ENCODE results near the gene AZU1. TPM values are rescaled to one million over a fixed set of nuclear protein-coding genes. Genes with fewer than 3 reads are reported as not detected.
A peak's percentile ranks its signal among the peaks of the same experiment; 100 is the strongest.
"Not testable (repeated sequence)": the region's sequence is repeated elsewhere in the genome, so short reads cannot be mapped to it uniquely, and the experiment has no call there.

The AZU1 gene
- total and polyA plus RNA-seq, 2 of the 8 experiments (the other 6 are each of a cell fraction or from before 2014, with no cell fraction given), result 0.80 to 1.3 TPM

- H2AFZ ChIP-seq (ENCODE audit: low read length); H3K36me3 ChIP-seq (ENCODE audit: control insufficient read depth in 2 of 4, insufficient read depth in 4 of 4, low read length in 3 of 4); H2BK5ac ChIP-seq (ENCODE audit: low read depth, low read length); H3K56ac ChIP-seq (replicated peaks; ENCODE audit: insufficient read length, low read depth, low read length); H2BK12ac ChIP-seq (ENCODE audit: low read depth, low read length); H2BK15ac ChIP-seq (ENCODE audit: low read length); H4K8ac ChIP-seq (ENCODE audit: extremely low read depth, insufficient read depth, low read length); H3K9me3 ChIP-seq (ENCODE audit: insufficient read depth in 2 of 2, low read depth in 1 of 2, low read length in 1 of 2); H3K14ac ChIP-seq (ENCODE audit: insufficient read length); FAIRE-seq; H3K23ac ChIP-seq (ENCODE audit: insufficient read length); H3K27ac ChIP-seq (ENCODE audit: low read depth, low read length); H2BK120ac ChIP-seq (replicated peaks; ENCODE audit: low read depth, low read length); H3K4ac ChIP-seq (replicated peaks; ENCODE audit: insufficient read length, low read depth, low read length); H2BK20ac ChIP-seq (ENCODE audit: low read length); H3K79me1 ChIP-seq (ENCODE audit: low read depth, low read length); H4K5ac ChIP-seq (ENCODE audit: insufficient read length, low read depth, low read length); H3K4me1 ChIP-seq (replicated peaks in 1 of 4; ENCODE audit: control insufficient read depth in 3 of 4, insufficient read depth in 4 of 4, low read length in 3 of 4); H3K9ac ChIP-seq (replicated peaks in 1 of 4; ENCODE audit: extremely low read depth in 1 of 4, low read depth in 3 of 4, low read length in 3 of 4); H3K18ac ChIP-seq (ENCODE audit: extremely low read depth, low read length); H2AK5ac ChIP-seq (ENCODE audit: low read depth, low read length); DNase-seq (ENCODE audit: low read depth in 1 of 2, low spot score in 2 of 2); H3K27me3 ChIP-seq (replicated peaks in 1 of 4; ENCODE audit: control insufficient read depth in 3 of 4, extremely low read depth in 1 of 4, insufficient read depth in 3 of 4, low read length in 3 of 4); H4K91ac ChIP-seq (replicated peaks; ENCODE audit: insufficient read length, low read length): not testable (repeated sequence)
- H4K20me1 ChIP-seq (replicated peaks in 1 of 2; ENCODE audit: control insufficient read depth in 1 of 2, insufficient read depth in 2 of 2, low read length in 2 of 2), result peaks cover 0 to 11% of the 10 kb centered on the region in 2 experiments
- ChIA-PET POLR2A (ENCODE audit: partially characterized antibody) (interaction anchor here (1.3 to 12.0 kb wide), 4 partner anchors 8 to 29 kb away, joined by 3 to 277 read pairs (median 4); partner anchors contain the start of gene PTBP1), CTCF (ENCODE audit: partially characterized antibody) (interaction anchor here (0.6 kb wide), 1 partner anchor 36 kb away, joined by 6 read pairs; no protein-coding TSS in a partner anchor)
- peaks cover 0 to 13% of the 10 kb centered on the region in 2 experiments; a peak in 1 of 4 replicates for H3K79me2 ChIP-seq (ENCODE audit: control insufficient read depth in 1 of 2, insufficient read depth in 2 of 2, low read length in 2 of 2)
- 87% methylated on average over 5 of the region's 5 CpGs; no CpG with 5 or more reads in 1 of the 2 experiments for WGBS, 2 experiments (ENCODE audit: extremely low coverage in 1 of 2, insufficient coverage in 1 of 2, insufficient read length in 1 of 2, insufficient replicate concordance in 2 of 2, low coverage in 1 of 2, low lambda C conversion rate in 2 of 2, missing lambda C conversion rate in 1 of 2)
- H3K23me2 ChIP-seq (ENCODE audit: low read depth, low read length), result peaks cover 15% of the 10 kb centered on the region; the same call in 1 of the 2 replicates
- H3K4me3 ChIP-seq (ENCODE audit: extremely low read depth in 1 of 4, insufficient read depth in 2 of 4, low read depth in 3 of 4, low read length in 4 of 4), result 0 out of 8 replicates have a peak overlapping the region, but pooled peaks of 1 of the 4 experiments have one; percentile 95
- H3K4me2 ChIP-seq (ENCODE audit: insufficient read depth in 1 of 2, low read depth in 2 of 2, low read length in 2 of 2), result peak overlapping the region in 1 of 2 experiments; percentile 29; a peak in 1 of 4 replicates
Measured at GRCh38 chr19:820212-820611, 7.4 kb upstream of the AZU1 start.
